ENCODE results near the gene KLHL20. TPM values are rescaled to one million over a fixed set of nuclear protein-coding genes. Genes with fewer than 3 reads are reported as not detected.
"Not testable (repeated sequence)": the region's sequence is repeated elsewhere in the genome, so short reads cannot be mapped to it uniquely, and the experiment has no call there.

Gene KLHL20
- total RNA-seq, 1 experiment from 2014 or later = 29.9 TPM

GRCh38 chr1:173714441-173714758 lies 381 bp upstream of the KLHL20 start:
- DNase-seq (ENCODE audit: low read depth in 1 of 2, low spot score in 2 of 2) = no peak
- no peak overlapping the region for H3K27ac ChIP-seq
- peak overlapping the region; percentile 69 for H3K4me3 ChIP-seq
- H3K4me1 ChIP-seq (replicated peaks) = peaks cover 4% of the 10 kb centered on the region
- H3K27me3 ChIP-seq (replicated peaks) = no peaks in the 10 kb centered on the region
- no peaks in the 10 kb centered on the region; the same call in 1 of the 2 replicates for H3K9me3 ChIP-seq (replicated peaks)
- peaks cover 10% of the 10 kb centered on the region; the same call in 1 of the 2 replicates for H3K36me3 ChIP-seq

- no peak for DNase-seq (ENCODE audit: low read depth in 1 of 2, low spot score in 2 of 2)
- peak overlapping the region; percentile 69 for H3K4me3 ChIP-seq
- H3K9me3 ChIP-seq (replicated peaks) = no peaks in the 10 kb centered on the region; the same call in 1 of the 2 replicates
- no peak overlapping the region; the same call in 1 of the 2 replicates for H3K27ac ChIP-seq
- no peaks in the 10 kb centered on the region for H3K27me3 ChIP-seq (replicated peaks)
- H3K4me1 ChIP-seq (replicated peaks) = peaks cover 4% of the 10 kb centered on the region
- peaks cover 10% of the 10 kb centered on the region; the same call in 1 of the 2 replicates for H3K36me3 ChIP-seq
Observed at GRCh38 chr1:173715538-173715844, 710 bp downstream of the KLHL20 start.

- no peak for DNase-seq (ENCODE audit: low read depth in 1 of 2, low spot score in 2 of 2)
- Histone ChIP-seq H3K9me3 (replicated peaks) (no peaks in the 10 kb centered on the region; the same call in 1 of the 2 replicates), H3K27me3 (replicated peaks) (no peaks in the 10 kb centered on the region), H3K36me3 (peaks cover 10% of the 10 kb centered on the region; the same call in 1 of the 2 replicates), H3K27ac (no peak overlapping the region), H3K4me1 (replicated peaks) (peaks cover 4% of the 10 kb centered on the region), H3K4me3 (no peak overlapping the region)
Observed at GRCh38 chr1:173717238-173717637, 2.5 kb downstream of the KLHL20 start.

- not testable (repeated sequence) for H3K27me3 ChIP-seq (replicated peaks); H3K4me3 ChIP-seq; H3K9me3 ChIP-seq (replicated peaks); H3K27ac ChIP-seq; H3K4me1 ChIP-seq (replicated peaks); DNase-seq (ENCODE audit: low read depth in 1 of 2, low spot score in 2 of 2)
- H3K36me3 ChIP-seq = peaks cover 26% of the 10 kb centered on the region
Observed at GRCh38 chr1:173731331-173731730, 16.6 kb downstream of the KLHL20 start.

- no peaks in the 10 kb centered on the region for H3K4me1 ChIP-seq (replicated peaks)
- H3K27me3 ChIP-seq (replicated peaks) = no peaks in the 10 kb centered on the region
- peaks cover 27% of the 10 kb centered on the region for H3K36me3 ChIP-seq
- DNase-seq (ENCODE audit: low read depth in 1 of 2, low spot score in 2 of 2) = no peak
- no peak overlapping the region for H3K27ac ChIP-seq
- H3K4me3 ChIP-seq = no peak overlapping the region
- no peaks in the 10 kb centered on the region for H3K9me3 ChIP-seq (replicated peaks)
Observed at GRCh38 chr1:173733912-173734311, 19.1 kb downstream of the KLHL20 start.

- peaks cover 32% of the 10 kb centered on the region for H3K36me3 ChIP-seq
- not testable (repeated sequence) for H3K27me3 ChIP-seq (replicated peaks); H3K27ac ChIP-seq; H3K4me3 ChIP-seq; H3K9me3 ChIP-seq (replicated peaks); H3K4me1 ChIP-seq (replicated peaks); DNase-seq (ENCODE audit: low read depth in 1 of 2, low spot score in 2 of 2)
Observed at GRCh38 chr1:173736104-173736503, 21.3 kb downstream of the KLHL20 start.

- no peak for DNase-seq (ENCODE audit: low read depth in 1 of 2, low spot score in 2 of 2)
- H3K4me1 ChIP-seq (replicated peaks) = no peaks in the 10 kb centered on the region
Observed at GRCh38 chr1:173742203-173742886, 27.6 kb downstream of the KLHL20 start.

GRCh38 chr1:173744651-173745050 lies 29.9 kb downstream of the KLHL20 start:
- H3K9me3 ChIP-seq (replicated peaks) = no peaks in the 10 kb centered on the region
- H3K27ac ChIP-seq = no peak overlapping the region
- no peaks in the 10 kb centered on the region for H3K27me3 ChIP-seq (replicated peaks)
- peaks cover 5% of the 10 kb centered on the region; the same call in 1 of the 2 replicates for H3K4me1 ChIP-seq (replicated peaks)
- H3K36me3 ChIP-seq = peaks cover 19% of the 10 kb centered on the region; the same call in 1 of the 2 replicates
- DNase-seq (ENCODE audit: low read depth in 1 of 2, low spot score in 2 of 2) = no peak
- no peak overlapping the region for H3K4me3 ChIP-seq

More at GRCh38 chr1:173742203-173742886, 27.6 kb downstream of the KLHL20 start:
- Histone ChIP-seq H3K4me3 (no peak overlapping the region), H3K36me3 (peaks cover 23% of the 10 kb centered on the region; the same call in 1 of the 2 replicates), H3K27ac (no peak overlapping the region), H3K9me3 (replicated peaks) (no peaks in the 10 kb centered on the region), H3K27me3 (replicated peaks) (no peaks in the 10 kb centered on the region)

GRCh38 chr1:173749137-173749536 lies 34.4 kb downstream of the KLHL20 start:
- peaks cover 5% of the 10 kb centered on the region; the same call in 1 of the 2 replicates for H3K4me1 ChIP-seq (replicated peaks)
- no peak overlapping the region for H3K4me3 ChIP-seq
- peak in 1 of 2 experiments; percentile 18 for DNase-seq (ENCODE audit: low read depth in 1 of 2, low spot score in 2 of 2)
- no peaks in the 10 kb centered on the region for H3K9me3 ChIP-seq (replicated peaks)
- H3K27me3 ChIP-seq (replicated peaks) = no peaks in the 10 kb centered on the region
- H3K36me3 ChIP-seq = peaks cover 21% of the 10 kb centered on the region
- peak overlapping the region; percentile 29; the same call in 1 of the 2 replicates for H3K27ac ChIP-seq

- H3K4me1 ChIP-seq (replicated peaks) = peaks cover 3% of the 10 kb centered on the region; the same call in 1 of the 2 replicates
Observed at GRCh38 chr1:173753830-173754229, 39.0 kb downstream of the KLHL20 start.

GRCh38 chr1:173757666-173758065 lies 42.9 kb downstream of the KLHL20 start:
- no peak overlapping the region for H3K4me3 ChIP-seq
- H3K9me3 ChIP-seq (replicated peaks) = no peaks in the 10 kb centered on the region
- H3K36me3 ChIP-seq = peaks cover 80% of the 10 kb centered on the region
- no peaks in the 10 kb centered on the region for H3K4me1 ChIP-seq (replicated peaks)
- no peaks in the 10 kb centered on the region for H3K27me3 ChIP-seq (replicated peaks)
- no peak overlapping the region for H3K27ac ChIP-seq
- no peak for DNase-seq (ENCODE audit: low read depth in 1 of 2, low spot score in 2 of 2)

More at GRCh38 chr1:173753830-173754229, 39.0 kb downstream of the KLHL20 start:
- Histone ChIP-seq H3K9me3 (replicated peaks) (no peaks in the 10 kb centered on the region), H3K27me3 (replicated peaks) (no peaks in the 10 kb centered on the region), H3K4me3 (no peak overlapping the region), H3K36me3 (peaks cover 59% of the 10 kb centered on the region), H3K27ac (no peak overlapping the region)
- no peak for DNase-seq (ENCODE audit: low read depth in 1 of 2, low spot score in 2 of 2)

- DNase-seq (ENCODE audit: low read depth in 1 of 2, low spot score in 2 of 2) = no peak
- Histone ChIP-seq H3K4me3 (no peak overlapping the region), H3K36me3 (peaks cover 79% of the 10 kb centered on the region)
Observed at GRCh38 chr1:173758110-173758509, 43.3 kb downstream of the KLHL20 start.

GRCh38 chr1:173758980-173759379 lies 44.2 kb downstream of the KLHL20 start:
- no peaks in the 10 kb centered on the region for H3K4me1 ChIP-seq (replicated peaks)
- DNase-seq (ENCODE audit: low read depth in 1 of 2, low spot score in 2 of 2) = no peak
- no peak overlapping the region for H3K27ac ChIP-seq
- H3K9me3 ChIP-seq (replicated peaks) = no peaks in the 10 kb centered on the region
- H3K36me3 ChIP-seq = peaks cover 78% of the 10 kb centered on the region
- no peak overlapping the region for H3K4me3 ChIP-seq
- H3K27me3 ChIP-seq (replicated peaks) = no peaks in the 10 kb centered on the region

More at GRCh38 chr1:173758110-173758509, 43.3 kb downstream of the KLHL20 start:
- Histone ChIP-seq H3K4me1 (replicated peaks) (no peaks in the 10 kb centered on the region), H3K27me3 (replicated peaks) (no peaks in the 10 kb centered on the region), H3K9me3 (replicated peaks) (no peaks in the 10 kb centered on the region), H3K27ac (no peak overlapping the region)

GRCh38 chr1:173764331-173764730 lies 49.5 kb downstream of the KLHL20 start:
- peaks cover 53% of the 10 kb centered on the region for H3K36me3 ChIP-seq
- H3K4me3 ChIP-seq; H3K9me3 ChIP-seq (replicated peaks); H3K4me1 ChIP-seq (replicated peaks); DNase-seq (ENCODE audit: low read depth in 1 of 2, low spot score in 2 of 2); H3K27me3 ChIP-seq (replicated peaks); H3K27ac ChIP-seq: not testable (repeated sequence)
